Uterus (tissue), 4 donors: ENCODE results near the gene IL16. TPM values are rescaled to one million over a fixed set of nuclear protein-coding genes. Genes with fewer than 3 reads are reported as not detected.

Experiments
- DNase-seq, 2 donors: peaks; one replicate each; pipeline ENCODE4 v3.0.0-alpha.2; 2019 to 2020
- H3K27ac ChIP-seq, 2 donors: fragments of 200-600 bp; sonication (generic); 1 replicate in 1 of 2; 2 replicates in 1 of 2; pipeline ENCODE4 v1.5.1; 2016 to 2018
- H3K27me3 ChIP-seq, 2 donors: fragments of 200-600 bp; sonication (generic); one replicate each; pipeline ENCODE4 v1.5.1; 2018 to 2019; ENCODE audit warnings: control low read depth in 1 of 2
- H3K36me3 ChIP-seq, 2 donors: fragments of 200-600 bp; sonication (generic); one replicate each; pipeline ENCODE4 v1.5.1; 2019; ENCODE audit warnings: control low read depth in 1 of 2
- H3K4me1 ChIP-seq, 2 donors: fragments of 200-600 bp; sonication (generic); one replicate each; pipeline ENCODE4 v1.5.1; 2018 to 2019; ENCODE audit warnings: control low read depth in 1 of 2
- H3K4me3 ChIP-seq, 2 donors: fragments of 200-600 bp; sonication (generic); 1 replicate in 1 of 2; 2 replicates in 1 of 2; pipeline ENCODE4 v1.5.1; 2018 to 2019; ENCODE audit warnings: mild to moderate bottlenecking in 1 of 2
- H3K9me3 ChIP-seq, 2 donors: fragments of 200-600 bp; sonication (generic); one replicate each; pipeline ENCODE4 v1.5.1; 2019; ENCODE audit warnings: control low read depth in 1 of 2
- CTCF ChIP-seq, 4 experiments: fragments of 200-600 bp in 2 of 4; fragments of 450-650 bp in 2 of 4; sonication (generic) in 2 of 4; IDR thresholded peaks; one replicate each; pipeline ENCODE4 v1.5.1; 2016 to 2019; ENCODE audit warnings: antibody characterized with exemption in 4 of 4, mild to moderate bottlenecking in 2 of 4, moderate library complexity in 1 of 4
- POLR2A ChIP-seq, 2 donors: fragments of 450-650 bp; IDR thresholded peaks; one replicate each; pipeline ENCODE4 v1.6.1; 2016; ENCODE audit warnings: antibody characterized with exemption in 2 of 2, mild to moderate bottlenecking in 1 of 2, moderate library complexity in 1 of 2
- intact Hi-C: fragments of 100-400 bp; cut with DNase I; formaldehyde crosslinking; loops from one replicate; pipeline ENCODE4 v1.15.1; 2023; ENCODE audit warnings: low total_unique reads
- total RNA-seq, 4 donors: library from RNA; depleted of rRNA in 3 of 4; stranded (reverse); fragments of >200 nt in 3 of 4; gene quantifications; one replicate each; pipeline versions ENCODE4 v1.1.0 to v1.2.4, GENCODE V29; 2014 to 2023
- donor health status: DM: yes; HTN: yes; CAD: no.

Gene IL16
- total RNA-seq, 4 donors from 2014 or later: 16.6 to 69.2 (median 23.1) TPM

GRCh38 chr15:81276967-81277366, 80.3 kb downstream of the IL16 start:
- TF ChIP-seq POLR2A (IDR thresholded peaks at IDR 0.05): no peak
- TF ChIP-seq CTCF (IDR thresholded peaks at IDR 0.05): no peak
- Histone ChIP-seq H3K9me3 (peaks cover 0 to 9% of the 10 kb centered on the region in 2 donors), H3K36me3 (no peaks in the 10 kb centered on the region), H3K27me3 (no peaks in the 10 kb centered on the region), H3K4me1 (peaks cover 0 to 4% of the 10 kb centered on the region in 2 donors), H3K27ac (peak overlapping the region in 1 of 2 donors; percentile 7), H3K4me3 (no peak overlapping the region)
- DNase-seq: no peak
- intact Hi-C loops: loop anchor here (5.0 kb wide), 1 partner anchor 125 kb away; no protein-coding TSS in a partner anchor

GRCh38 chr15:81277851-81278250, 81.2 kb downstream of the IL16 start:
- Histone ChIP-seq H3K4me1 (peaks cover 0 to 4% of the 10 kb centered on the region in 2 donors), H3K36me3 (no peaks in the 10 kb centered on the region), H3K27ac (no peak overlapping the region), H3K9me3 (peaks cover 0 to 9% of the 10 kb centered on the region in 2 donors), H3K27me3 (no peaks in the 10 kb centered on the region), H3K4me3 (no peak overlapping the region)
- DNase-seq: no peak
- intact Hi-C loops: loop anchor here (5.0 kb wide), 1 partner anchor 124 kb away; no protein-coding TSS in a partner anchor
- TF ChIP-seq POLR2A (IDR thresholded peaks at IDR 0.05) (no peak), CTCF (IDR thresholded peaks at IDR 0.05) (no peak)

- H3K27ac ChIP-seq: no peak overlapping the region
- H3K4me1 ChIP-seq: peaks cover 0 to 4% of the 10 kb centered on the region in 2 donors
- H3K27me3 ChIP-seq: no peaks in the 10 kb centered on the region
- peak in 1 of 2 donors; percentile 7 for DNase-seq
- H3K36me3 ChIP-seq: no peaks in the 10 kb centered on the region
- intact Hi-C loops: loop anchor here (5.0 kb wide), 1 partner anchor 124 kb away; no protein-coding TSS in a partner anchor
- no peak overlapping the region for H3K4me3 ChIP-seq
- peaks cover 0 to 9% of the 10 kb centered on the region in 2 donors for H3K9me3 ChIP-seq
- TF ChIP-seq CTCF (IDR thresholded peaks at IDR 0.05) (no peak), POLR2A (IDR thresholded peaks at IDR 0.05) (no peak)
These were observed 81.8 kb downstream of the IL16 start for GRCh38 chr15:81278306-81279029.

- Histone ChIP-seq H3K27ac (peak overlapping the region in 1 of 2 donors; percentile 6), H3K36me3 (no peaks in the 10 kb centered on the region), H3K27me3 (no peaks in the 10 kb centered on the region), H3K9me3 (peaks cover 0 to 9% of the 10 kb centered on the region in 2 donors), H3K4me3 (no peak overlapping the region), H3K4me1 (peaks cover 0 to under 1% of the 10 kb centered on the region in 2 donors)
- DNase-seq: no peak
- intact Hi-C loops: loop anchor here (5.0 kb wide), 1 partner anchor 122 kb away; no protein-coding TSS in a partner anchor
- TF ChIP-seq POLR2A (IDR thresholded peaks at IDR 0.05) (no peak), CTCF (IDR thresholded peaks at IDR 0.05) (no peak)
These were observed 83.2 kb downstream of the IL16 start for GRCh38 chr15:81279621-81280485.
